Adipocyte (in vitro differentiated cells): ENCODE measurements around the gene BARX2.

Experiments used
- DNase-seq: peaks from one replicate; pipeline ENCODE4 v3.0.0-alpha.2; 2015; ENCODE audit warnings: low read depth
- H3K27me3 ChIP-seq: replicated peaks from 2 replicates; pipeline ENCODE4 v1.7.0; 2013; ENCODE audit warnings: mild to moderate bottlenecking, low read length, moderate library complexity; ENCODE audit not compliant: control insufficient read depth, insufficient read depth
- H3K36me3 ChIP-seq: 2 replicates; pipeline ENCODE4 v1.7.0; 2013; ENCODE audit warnings: low read length, mild to moderate bottlenecking, moderate library complexity; ENCODE audit not compliant: control insufficient read depth, insufficient read depth, severe bottlenecking
- H3K4me1 ChIP-seq: 2 replicates; pipeline ENCODE4 v1.7.0; 2013; ENCODE audit warnings: mild to moderate bottlenecking, low read length, moderate library complexity; ENCODE audit not compliant: control insufficient read depth, insufficient read depth
- H3K4me3 ChIP-seq: 2 replicates; pipeline ENCODE4 v1.7.0; 2013; ENCODE audit warnings: mild to moderate bottlenecking, low read length, moderate library complexity
- H3K9ac ChIP-seq: 2 replicates; pipeline ENCODE4 v1.7.0; 2013; ENCODE audit warnings: mild to moderate bottlenecking, low read length, moderate library complexity
- H3K9me3 ChIP-seq: 2 replicates; pipeline ENCODE4 v1.7.0; 2013; ENCODE audit warnings: mild to moderate bottlenecking, low read length, moderate library complexity; ENCODE audit not compliant: control insufficient read depth

The BARX2 gene

GRCh38 chr11:129426776-129427175 lies 51.1 kb downstream of the BARX2 start:
- H3K4me1 ChIP-seq = no peaks in the 10 kb centered on the region
- H3K36me3 ChIP-seq = no peaks in the 10 kb centered on the region
- DNase-seq = no peak
- no peaks in the 10 kb centered on the region for H3K27me3 ChIP-seq
- H3K9me3 ChIP-seq = peaks cover 7% of the 10 kb centered on the region
- no peak overlapping the region for H3K9ac ChIP-seq
- H3K4me3 ChIP-seq = no peak overlapping the region

- H3K9me3 ChIP-seq = peaks cover 7% of the 10 kb centered on the region
- no peaks in the 10 kb centered on the region for H3K36me3 ChIP-seq
- H3K4me3 ChIP-seq = no peak overlapping the region
- H3K27me3 ChIP-seq = no peaks in the 10 kb centered on the region
- no peak for DNase-seq
- H3K9ac ChIP-seq = no peak overlapping the region
- H3K4me1 ChIP-seq = no peaks in the 10 kb centered on the region
Measured at GRCh38 chr11:129427376-129427775, 51.7 kb downstream of the BARX2 start.

GRCh38 chr11:129427816-129428406 lies 52.3 kb downstream of the BARX2 start:
- peaks cover 7% of the 10 kb centered on the region for H3K9me3 ChIP-seq
- H3K36me3 ChIP-seq = no peaks in the 10 kb centered on the region
- H3K4me1 ChIP-seq = no peaks in the 10 kb centered on the region
- H3K9ac ChIP-seq = no peak overlapping the region
- H3K27me3 ChIP-seq = no peaks in the 10 kb centered on the region
- DNase-seq = no peak
- H3K4me3 ChIP-seq = no peak overlapping the region

GRCh38 chr11:129428557-129428956 lies 52.9 kb downstream of the BARX2 start:
- Histone ChIP-seq H3K27me3 (no peaks in the 10 kb centered on the region), H3K4me1 (no peaks in the 10 kb centered on the region), H3K9me3 (peaks cover 7% of the 10 kb centered on the region), H3K9ac (no peak overlapping the region), H3K36me3 (no peaks in the 10 kb centered on the region), H3K4me3 (no peak overlapping the region)
- DNase-seq = no peak

GRCh38 chr11:129434641-129435498 lies 59.2 kb downstream of the BARX2 start:
- Histone ChIP-seq H3K9ac (no peak overlapping the region), H3K27me3 (no peaks in the 10 kb centered on the region), H3K36me3 (no peaks in the 10 kb centered on the region), H3K4me1 (no peaks in the 10 kb centered on the region), H3K9me3 (peaks cover 7% of the 10 kb centered on the region), H3K4me3 (no peak overlapping the region)
- DNase-seq = no peak

DNA sequence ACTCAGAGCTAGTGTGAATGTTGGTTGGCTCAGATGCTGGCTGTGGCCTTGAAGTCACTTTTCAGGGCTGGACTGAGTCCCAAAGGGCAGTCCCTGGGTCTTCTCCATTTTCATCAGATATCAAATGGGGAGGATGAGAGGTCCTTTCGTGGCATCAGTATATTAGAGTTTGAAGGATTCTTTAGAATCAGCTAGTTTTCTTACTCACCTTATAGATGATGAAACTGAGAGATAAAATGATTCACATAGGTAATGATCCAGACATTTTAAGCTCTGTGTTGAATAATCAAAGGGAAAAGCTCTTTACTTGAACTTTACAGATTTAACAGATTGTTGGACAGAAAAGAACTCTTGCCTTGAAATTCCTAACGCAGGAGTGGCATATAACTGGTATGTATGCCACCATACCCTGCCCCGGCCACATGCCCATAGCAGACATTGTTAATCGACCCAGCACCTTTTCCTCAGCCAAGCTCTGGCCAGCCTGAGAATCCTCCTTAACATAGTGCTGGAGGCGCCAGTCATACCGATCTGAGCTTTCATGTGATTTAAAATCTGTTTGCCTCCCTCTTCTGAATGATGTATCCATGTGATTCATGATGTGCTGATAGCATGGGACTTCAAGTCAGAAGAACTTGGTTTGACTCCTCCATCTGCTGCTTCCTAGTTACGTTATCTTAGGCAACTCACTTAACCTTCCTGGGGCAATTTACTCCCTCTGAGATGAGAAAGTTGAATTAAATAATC lies 60.0 kb downstream of the BARX2 start:
- no peak overlapping the region for H3K9ac ChIP-seq
- DNase-seq = no peak
- H3K9me3 ChIP-seq = peaks cover 7% of the 10 kb centered on the region
- H3K36me3 ChIP-seq = no peaks in the 10 kb centered on the region
- no peak overlapping the region for H3K4me3 ChIP-seq
- H3K27me3 ChIP-seq = no peaks in the 10 kb centered on the region
- H3K4me1 ChIP-seq = no peaks in the 10 kb centered on the region

- no peaks in the 10 kb centered on the region for H3K9me3 ChIP-seq
- H3K9ac ChIP-seq = no peak overlapping the region
- H3K4me3 ChIP-seq = no peak overlapping the region
- no peaks in the 10 kb centered on the region for H3K27me3 ChIP-seq
- DNase-seq = no peak
- H3K36me3 ChIP-seq = no peaks in the 10 kb centered on the region
- H3K4me1 ChIP-seq = no peaks in the 10 kb centered on the region
Measured at GRCh38 chr11:129436573-129436972, 60.9 kb downstream of the BARX2 start.

DNA sequence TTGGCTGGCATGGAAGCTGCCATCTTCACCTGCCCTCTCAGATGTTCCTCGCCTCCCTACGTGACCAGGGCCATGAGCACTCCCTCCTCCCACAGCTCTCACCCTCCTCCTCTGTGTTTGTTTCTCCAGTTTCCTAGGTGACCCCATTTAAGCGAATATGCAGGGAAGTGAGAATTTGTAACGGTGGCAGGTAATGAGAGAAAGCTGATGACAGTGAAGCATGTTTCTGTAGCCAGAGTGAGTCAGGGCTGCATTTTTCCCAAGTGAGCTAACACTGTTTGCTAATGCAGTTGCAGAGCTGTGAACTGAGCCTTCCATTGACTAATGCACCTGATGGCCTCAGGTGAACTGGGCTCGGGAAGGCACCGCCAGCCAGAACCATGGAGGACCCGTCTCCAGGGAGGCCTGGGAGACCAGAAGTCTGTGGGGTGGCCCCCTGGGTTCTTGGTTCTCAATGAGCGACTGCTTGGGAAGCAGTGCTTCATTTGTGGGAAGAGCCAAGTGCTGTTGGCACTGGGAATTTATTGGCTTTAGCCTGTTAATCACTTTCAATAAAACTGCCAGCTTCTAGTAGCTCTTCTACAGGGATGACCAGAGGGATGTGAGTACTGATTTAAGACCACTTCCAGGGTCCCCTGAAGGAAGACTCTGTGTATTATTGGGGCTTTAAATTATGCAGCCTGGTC lies 64.5 kb downstream of the BARX2 start:
- no peak overlapping the region for H3K4me3 ChIP-seq
- no peaks in the 10 kb centered on the region for H3K4me1 ChIP-seq
- no peak for DNase-seq
- no peaks in the 10 kb centered on the region for H3K27me3 ChIP-seq
- H3K36me3 ChIP-seq = no peaks in the 10 kb centered on the region
- no peaks in the 10 kb centered on the region for H3K9me3 ChIP-seq
- H3K9ac ChIP-seq = no peak overlapping the region

DNA sequence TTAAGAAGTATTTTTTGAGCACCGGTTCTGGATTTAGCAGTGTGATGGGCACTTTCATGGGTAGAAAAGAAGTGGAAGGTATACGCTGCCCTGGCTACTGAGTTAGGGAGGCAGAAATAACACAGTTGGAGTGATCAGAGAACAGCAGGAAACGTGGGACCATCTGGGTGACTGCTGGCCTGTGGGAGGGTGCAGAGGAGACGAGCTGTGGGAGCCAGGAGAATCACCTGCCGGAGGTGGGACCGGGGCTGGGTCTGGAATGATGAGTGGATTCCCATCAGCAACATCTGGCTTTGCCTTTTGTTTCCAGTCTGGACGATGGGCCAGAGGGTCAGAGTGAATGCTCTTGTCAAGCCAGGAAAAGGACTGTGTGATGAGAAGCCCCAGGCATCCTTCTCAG lies 66.5 kb downstream of the BARX2 start:
- Histone ChIP-seq H3K4me1 (no peaks in the 10 kb centered on the region), H3K36me3 (no peaks in the 10 kb centered on the region), H3K9me3 (no peaks in the 10 kb centered on the region), H3K27me3 (no peaks in the 10 kb centered on the region), H3K4me3 (no peak overlapping the region), H3K9ac (no peak overlapping the region)
- no peak for DNase-seq

GRCh38 chr11:129443276-129443675 lies 67.6 kb downstream of the BARX2 start:
- H3K4me3 ChIP-seq = no peak overlapping the region
- H3K4me1 ChIP-seq = no peaks in the 10 kb centered on the region
- no peak overlapping the region for H3K9ac ChIP-seq
- H3K9me3 ChIP-seq = peaks cover 6% of the 10 kb centered on the region
- H3K27me3 ChIP-seq = no peaks in the 10 kb centered on the region
- no peak for DNase-seq
- H3K36me3 ChIP-seq = no peaks in the 10 kb centered on the region

DNA sequence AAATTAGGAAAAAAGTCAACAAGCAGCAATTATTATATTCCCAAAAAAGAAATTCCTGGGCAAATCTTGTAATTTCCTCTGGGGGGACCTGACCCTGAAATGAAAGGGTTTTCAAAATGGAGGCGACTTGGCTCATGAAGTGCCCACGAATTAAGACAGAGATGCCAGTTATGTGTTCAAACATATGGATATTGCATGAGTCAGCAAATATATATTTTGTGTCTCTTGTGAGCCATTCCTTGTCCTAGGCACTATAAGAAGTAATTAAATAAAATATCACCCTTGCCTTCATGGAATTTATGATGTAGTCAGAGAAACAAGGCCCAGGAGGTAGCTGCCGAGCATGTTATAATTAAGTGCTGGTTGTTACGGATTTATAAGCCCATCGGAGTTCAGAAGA lies 68.6 kb downstream of the BARX2 start:
- H3K27me3 ChIP-seq = no peaks in the 10 kb centered on the region
- DNase-seq = no peak
- no peaks in the 10 kb centered on the region for H3K36me3 ChIP-seq
- peaks cover 13% of the 10 kb centered on the region for H3K9me3 ChIP-seq
- no peak overlapping the region for H3K9ac ChIP-seq
- no peaks in the 10 kb centered on the region for H3K4me1 ChIP-seq
- no peak overlapping the region for H3K4me3 ChIP-seq
